Stimulated activated CD8-positive, alpha-beta memory T cell treated with anti-CD3 and anti-CD28 coated beads, Interleukin-4, amount 100 ng/mL, for 48 hours (primary cell): ENCODE results near the gene BABAM1.

Experiments used
- DNase-seq: peaks from one replicate; pipeline ENCODE4 v3.0.0-alpha.2; 2020

BABAM1 gene

DNA sequence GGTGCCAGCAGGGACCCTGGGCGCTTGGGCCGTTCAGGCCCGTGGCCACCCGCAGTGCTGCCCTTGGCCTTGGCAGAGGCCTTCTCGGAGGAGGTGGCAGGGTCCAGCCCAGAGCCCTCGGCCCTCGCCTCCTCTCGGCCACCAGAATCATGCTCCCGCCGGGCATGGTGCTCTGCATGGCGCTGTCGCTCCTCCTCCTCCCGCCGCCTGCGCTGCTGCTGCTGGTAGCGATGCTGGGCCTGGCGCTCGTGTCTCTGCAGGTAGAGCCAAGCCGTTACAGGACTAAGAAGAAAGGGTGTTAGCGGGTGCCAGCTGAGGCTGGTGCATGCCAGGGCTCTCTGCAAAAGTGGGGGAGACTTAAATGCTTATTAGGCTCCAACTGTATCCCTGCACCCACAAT, 57.9 kb downstream of the BABAM1 start:
- no peak for DNase-seq

DNA sequence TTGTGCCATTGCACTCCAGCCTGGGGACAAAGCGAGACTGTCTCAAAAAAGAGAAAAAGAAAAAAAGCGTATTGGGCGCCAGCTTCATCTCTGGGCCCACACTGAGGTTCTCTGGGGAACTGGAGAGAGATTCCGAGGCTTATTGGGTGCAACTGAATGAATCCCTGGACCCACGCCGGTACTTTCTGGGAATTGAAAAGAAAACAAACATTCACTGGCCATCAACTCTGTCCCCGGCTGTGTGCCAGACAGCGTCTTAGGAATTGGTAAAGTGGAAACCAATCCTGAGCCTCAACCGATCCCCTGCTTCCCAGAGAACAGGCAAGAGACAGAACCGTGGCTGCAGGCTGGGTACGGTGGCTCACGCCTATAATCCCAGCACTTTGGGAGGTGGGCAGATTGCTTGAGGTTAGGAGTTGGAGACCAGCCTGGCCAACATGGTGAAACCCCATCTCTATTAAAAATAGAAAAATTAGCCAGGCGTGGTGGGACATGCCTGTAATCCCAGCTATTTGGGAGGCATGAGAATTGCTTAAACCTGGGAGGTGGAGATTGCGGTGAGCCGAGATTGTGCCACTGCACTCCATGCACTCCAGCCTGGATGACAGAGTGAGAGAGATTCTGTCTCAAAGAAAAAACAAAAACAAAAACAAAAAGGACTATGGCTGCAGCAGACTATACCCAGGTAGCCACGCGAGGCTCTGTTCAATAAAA, 58.8 kb downstream of the BABAM1 start:
- DNase-seq = no peak

DNA sequence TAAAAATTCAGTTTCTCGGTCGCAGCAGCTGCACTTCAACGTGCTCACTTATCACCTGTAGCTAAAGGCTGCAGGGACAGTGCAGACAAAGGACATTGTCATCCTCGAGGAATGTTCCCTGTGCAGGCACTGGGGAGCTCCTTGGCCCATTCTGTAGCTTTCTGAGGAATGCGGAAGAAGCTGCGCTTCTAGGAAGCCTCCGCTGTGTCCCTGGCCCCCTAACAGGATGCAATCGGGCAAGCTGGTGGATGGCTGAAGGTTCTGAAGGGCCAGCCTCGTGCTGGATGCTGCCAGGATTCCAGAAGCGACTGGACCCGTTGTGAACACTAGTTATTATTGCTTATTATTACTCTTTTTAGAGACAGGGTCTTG, 59.3 kb downstream of the BABAM1 start:
- DNase-seq = no peak

DNA sequence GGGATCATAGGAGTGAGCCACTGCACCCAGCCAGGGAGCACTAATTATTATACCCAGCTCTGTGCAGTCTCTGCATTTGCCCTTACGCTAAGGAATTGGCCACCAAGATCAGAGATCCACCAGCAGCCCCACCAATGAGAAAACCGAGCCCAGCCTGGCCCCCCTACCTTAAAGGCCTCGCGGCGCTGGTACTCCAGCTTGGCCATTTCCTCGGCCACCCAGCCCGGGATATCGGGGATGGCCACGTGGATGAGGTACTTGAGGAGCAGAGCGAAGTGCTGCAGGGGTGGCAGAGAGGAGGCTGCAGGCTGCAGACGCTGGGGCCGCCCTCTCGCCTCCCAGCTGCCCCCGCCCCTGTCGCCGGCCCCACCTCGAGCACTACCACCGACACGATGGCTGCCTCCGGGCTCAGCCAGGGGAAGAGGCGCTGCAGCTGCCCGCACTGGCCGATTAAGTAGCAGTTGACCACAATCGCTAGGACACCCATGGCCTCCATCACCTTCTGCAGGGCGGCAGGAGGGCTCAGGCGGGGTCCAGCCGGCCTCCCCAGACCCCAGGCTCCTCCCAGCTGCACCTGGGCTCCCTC, 59.9 kb downstream of the BABAM1 start:
- no peak for DNase-seq

DNA sequence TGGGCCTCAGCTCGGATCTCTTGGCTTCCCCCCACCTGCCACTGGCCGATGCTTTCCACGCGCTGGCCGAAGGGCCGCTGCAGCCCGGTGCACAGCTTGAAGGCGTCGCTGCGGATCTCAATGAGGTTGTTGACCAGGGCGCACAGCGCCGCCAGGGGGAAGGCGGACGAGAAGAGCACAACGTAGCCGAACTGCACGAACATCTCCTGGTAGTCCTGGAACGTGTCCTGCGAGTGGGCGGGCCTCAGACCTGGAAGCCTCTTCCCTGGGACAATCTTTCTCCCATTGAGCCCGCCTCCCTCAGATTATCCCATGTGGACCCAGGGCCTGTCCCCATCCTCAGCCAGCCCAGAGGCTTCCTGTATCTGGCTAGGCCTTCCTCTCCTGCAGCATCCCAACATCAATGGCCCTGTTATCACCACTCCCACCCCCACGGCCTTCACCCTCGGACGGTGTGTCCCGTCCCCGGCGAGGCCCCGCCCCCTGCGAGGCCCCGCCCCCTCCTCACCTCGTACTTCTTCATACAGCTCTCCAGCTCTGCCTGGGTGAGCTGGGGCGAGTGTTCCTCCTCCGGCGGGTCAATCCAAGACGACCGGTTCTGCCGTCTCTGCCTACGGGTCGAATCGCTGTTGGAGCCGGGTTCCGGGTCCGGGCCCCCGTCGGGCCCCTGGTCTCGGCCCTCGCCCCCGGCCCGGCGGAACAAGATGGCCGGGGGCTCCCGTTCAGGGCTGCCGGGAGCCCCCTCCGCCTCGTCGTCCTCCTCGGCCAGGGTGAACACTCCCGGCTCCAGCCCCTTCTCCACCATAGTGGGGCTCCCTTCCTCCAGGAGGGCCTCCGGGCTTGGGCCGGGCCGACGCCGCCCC, 60.6 kb downstream of the BABAM1 start:
- DNase-seq = peak; percentile 66
